HCT116 (cell line): ENCODE results near the gene GABRP. TPM values are rescaled to one million over a fixed set of nuclear protein-coding genes. Genes with fewer than 3 reads are reported as not detected.

Experiments used
- ATAC-seq: fragments of 200-7000 bp; cut with Tn5 transposase; 2 replicates; pipeline ENCODE4 v1.9.1; 2020; ENCODE audit warnings: mild to moderate bottlenecking, moderate library complexity
- BruUV-seq: library from RNA; stranded (reverse); fragments of 400-500 nt; replicated peaks from 2 replicates; lab custom pipeline; 2021; lab: Mats Ljungman, UMichigan
- CTCF ChIA-PET: fragments of 300-600 bp; sonication (Branson Sonifier 250); formaldehyde crosslinking; loops from one replicate; lab custom pipeline; 2021; ENCODE audit warnings: antibody characterized with exemption; lab: Charles Lee
- POLR2A ChIA-PET: fragments of 300-600, 350-600 bp; sonication (Branson Sonifier 250); formaldehyde crosslinking; loops from one replicate; lab custom pipeline; 2021; ENCODE audit warnings: antibody characterized with exemption; lab: Charles Lee
- RAD21 ChIA-PET, 2 experiments: fragments of 300-600 bp; sonication (Branson Sonifier 250); formaldehyde crosslinking; loops; one replicate each; lab custom pipeline; 2023; ENCODE audit warnings: low total read pairs in 2 of 2; ENCODE audit not compliant: uncharacterized antibody in 2 of 2, unreplicated experiment in 2 of 2, low non-redundant PET in 1 of 2; lab: Charles Lee
- DNase-seq: peaks from one replicate; pipeline ENCODE4 v3.0.0-alpha.2; 2010; ENCODE audit warnings: low read depth, low spot score
- H2AFZ ChIP-seq: fragments of 200-600 bp; shearing (Covaris generic), sonication (generic); 2 replicates; pipeline ENCODE4 v1.6.1; 2017; ENCODE audit warnings: low read depth, mixed run types, mixed read lengths, antibody characterized with exemption, low read length; ENCODE audit not compliant: poor library complexity, severe bottlenecking
- H3K27ac ChIP-seq: 2 replicates; pipeline ENCODE4 v1.5.1; 2012; ENCODE audit warnings: low read depth, low read length
- H3K27me3 ChIP-seq: fragments of 200-600 bp; sonication (generic); 2 replicates; pipeline ENCODE4 v1.6.1; 2016; ENCODE audit warnings: mixed run types, low read length, mixed read lengths; ENCODE audit not compliant: insufficient read depth
- H3K36me3 ChIP-seq, 2 experiments: fragments of 200-500 bp in 1 of 2; fragments of 200-600 bp in 1 of 2; sonication (Bioruptor generic) in 1 of 2; sonication (generic) in 1 of 2; 2 replicates each; pipeline versions ENCODE4 v1.5.1 to v1.6.1; 2014 to 2016; ENCODE audit warnings: low read length in 2 of 2, inconsistent platforms in 1 of 2, mixed read lengths in 1 of 2, mixed run types in 1 of 2; ENCODE audit not compliant: insufficient read depth in 2 of 2, control insufficient read depth in 1 of 2
- H3K4me1 ChIP-seq, 2 experiments: fragments of 200-600 bp in 1 of 2; sonication (generic) in 1 of 2; 2 replicates each; pipeline versions ENCODE4 v1.5.1 to v1.6.1; 2012 to 2017; ENCODE audit warnings: low read length in 2 of 2, inconsistent platforms in 1 of 2, mild to moderate bottlenecking in 1 of 2, mixed read lengths in 1 of 2, mixed run types in 1 of 2, moderate library complexity in 1 of 2; ENCODE audit not compliant: insufficient read depth in 2 of 2, control insufficient read depth in 1 of 2
- H3K4me2 ChIP-seq: fragments of 200-600 bp; sonication (generic); 2 replicates; pipeline ENCODE4 v1.6.1; 2017; ENCODE audit warnings: mixed run types, low read length, mixed read lengths
- H3K4me3 ChIP-seq, 2 experiments: fragments of 200-600 bp in 1 of 2; sonication (generic) in 1 of 2; replicated peaks in 1 of 2; 2 replicates each; pipeline ENCODE4 v1.5.1; 2011 to 2016; ENCODE audit warnings: low read length in 2 of 2, control low read depth in 1 of 2, low read depth in 1 of 2, mild to moderate bottlenecking in 1 of 2, mixed read lengths in 1 of 2, mixed run types in 1 of 2
- H3K79me2 ChIP-seq: fragments of 200-600 bp; sonication (generic); 2 replicates; pipeline ENCODE4 v1.6.1; 2017; ENCODE audit warnings: mild to moderate bottlenecking, mixed run types, low read length, moderate library complexity, mixed read lengths; ENCODE audit not compliant: insufficient read depth
- H3K9ac ChIP-seq: fragments of 200-600 bp; sonication (generic); 2 replicates; pipeline ENCODE4 v1.6.1; 2016; ENCODE audit warnings: low read length, mixed read lengths
- H3K9me2 ChIP-seq: fragments of 200-600 bp; sonication (generic), shearing (Covaris generic); 2 replicates; pipeline ENCODE4 v1.6.1; 2017; ENCODE audit warnings: mixed run types, mild to moderate bottlenecking, moderate library complexity; ENCODE audit not compliant: insufficient read depth
- H3K9me3 ChIP-seq, 2 experiments: fragments of 200-500 bp in 1 of 2; fragments of 200-600 bp in 1 of 2; sonication (Bioruptor generic) in 1 of 2; sonication (generic) in 1 of 2; 2 replicates each; pipeline ENCODE4 v1.6.1; 2014 to 2017; ENCODE audit warnings: low read length in 2 of 2, mixed read lengths in 2 of 2, inconsistent platforms in 1 of 2, low read depth in 1 of 2, mild to moderate bottlenecking in 1 of 2, mixed run types in 1 of 2, moderate library complexity in 1 of 2; ENCODE audit not compliant: control insufficient read depth in 1 of 2, insufficient read depth in 1 of 2
- H4K20me1 ChIP-seq: fragments of 200-600 bp; sonication (generic), shearing (Covaris generic); 2 replicates; pipeline ENCODE4 v1.6.1; 2017; ENCODE audit warnings: mixed run types, mild to moderate bottlenecking, moderate library complexity; ENCODE audit not compliant: insufficient read depth
- ATF3 ChIP-seq: IDR thresholded peaks from 2 replicates; pipeline ENCODE4 v1.6.1; 2012
- CBX3 ChIP-seq: IDR thresholded peaks from 2 replicates; pipeline ENCODE4 v1.6.1; 2012; ENCODE audit warnings: low read depth
- CEBPB ChIP-seq: IDR thresholded peaks from 2 replicates; pipeline ENCODE4 v1.6.1; 2012; ENCODE audit warnings: low read depth
- CTCF ChIP-seq, 3 experiments: fragments of 200-600 bp in 1 of 3; sonication (generic) in 1 of 3; IDR thresholded peaks in 2 of 3; conservative IDR thresholded peaks in 1 of 3; 2 replicates each; pipeline ENCODE4 v1.5.1; 2012 to 2017; ENCODE audit warnings: low read depth in 2 of 3, low read length in 2 of 3, antibody characterized with exemption in 1 of 3, borderline replicate concordance in 1 of 3, control low read depth in 1 of 3, mild to moderate bottlenecking in 1 of 3, mixed read lengths in 1 of 3, mixed run types in 1 of 3, moderate library complexity in 1 of 3; ENCODE audit not compliant: insufficient read depth in 1 of 3
- EGR1 ChIP-seq: IDR thresholded peaks from 2 replicates; pipeline ENCODE4 v1.6.1; 2012; ENCODE audit warnings: low read depth
- ELF1 ChIP-seq: IDR thresholded peaks from 2 replicates; pipeline ENCODE4 v1.6.1; 2012; ENCODE audit warnings: low read depth, borderline replicate concordance
- EZH2 ChIP-seq: fragments of 200-600 bp; sonication (generic); IDR thresholded peaks from 2 replicates; pipeline ENCODE4 v1.6.1; 2017; ENCODE audit warnings: antibody characterized with exemption, mixed run types
- EZH2phosphoT487 ChIP-seq: fragments of 200-600 bp; IDR thresholded peaks from 2 replicates; pipeline ENCODE4 v1.6.1; 2018; ENCODE audit warnings: antibody characterized with exemption, borderline replicate concordance
- FOSL1 ChIP-seq: IDR thresholded peaks from 2 replicates; pipeline ENCODE4 v1.6.1; 2012; ENCODE audit warnings: low read depth
- POLR2A ChIP-seq: IDR thresholded peaks from 2 replicates; pipeline ENCODE4 v1.7.0; 2011; ENCODE audit warnings: borderline replicate concordance; ENCODE audit not compliant: insufficient read depth, insufficient read length; ENCODE audit errors: extremely low read depth
- POLR2AphosphoS5 ChIP-seq: IDR thresholded peaks from 2 replicates; pipeline ENCODE4 v1.6.1; 2011; ENCODE audit warnings: mild to moderate bottlenecking, low read depth, low read length, moderate library complexity
- RAD21 ChIP-seq: IDR thresholded peaks from 2 replicates; pipeline ENCODE4 v1.6.1; 2012; ENCODE audit warnings: low read depth, mild to moderate bottlenecking
- REST ChIP-seq: IDR thresholded peaks from 2 replicates; pipeline ENCODE4 v1.6.1; 2012; ENCODE audit warnings: low read depth
- SIN3A ChIP-seq: IDR thresholded peaks from 2 replicates; pipeline ENCODE4 v1.6.1; 2012; ENCODE audit warnings: low read depth
- SRF ChIP-seq: IDR thresholded peaks from 2 replicates; pipeline ENCODE4 v1.6.1; 2012; ENCODE audit warnings: low read depth
- TCF7L2 ChIP-seq: IDR thresholded peaks from 2 replicates; pipeline ENCODE4 v1.7.0; 2011; ENCODE audit warnings: borderline replicate concordance, inconsistent platforms; ENCODE audit not compliant: insufficient read depth, insufficient read length; ENCODE audit errors: extremely low read depth
- YY1 ChIP-seq: IDR thresholded peaks from 2 replicates; pipeline ENCODE4 v1.6.1; 2011; ENCODE audit warnings: low read length, low read depth, moderate library complexity, mild to moderate bottlenecking; ENCODE audit not compliant: insufficient replicate concordance; ENCODE audit errors: extremely low read depth
- ZFX ChIP-seq: fragments of 450-650 bp; IDR thresholded peaks from 2 replicates; pipeline ENCODE4 v1.6.1; 2017
- ZNF274 ChIP-seq: fragments of 200-500 bp; sonication (Bioruptor generic); IDR thresholded peaks from 2 replicates; pipeline ENCODE4 v1.6.1; 2014; ENCODE audit warnings: mild to moderate bottlenecking, low read depth, low read length, inconsistent platforms
- intact Hi-C: fragments of 100-400 bp; cut with micrococcal nuclease; formaldehyde crosslinking; loops from 2 replicates; pipeline ENCODE4 v1.10.0; 2022
- total RNA-seq: library from RNA; stranded (reverse); gene quantifications from one replicate; pipeline ENCODE4 v1.2.1, GENCODE V29; 2021; ENCODE audit not compliant: unreplicated experiment

Gene GABRP
- total RNA-seq, 1 experiment from 2014 or later = not detected

- TF ChIP-seq CTCF (IDR thresholded peaks at IDR 0.05 in 2 of 3, conservative IDR thresholded peaks at IDR 0.05 in 1 of 3; ENCODE audit: borderline replicate concordance in 1 of 3, insufficient read depth in 1 of 3, low read depth in 2 of 3, low read length in 2 of 3) = no peak
Measured at GRCh38 chr5:170861667-170861916, 78.1 kb downstream of the GABRP start (continued).

GRCh38 chr5:170861917-170862766, 78.6 kb downstream of the GABRP start, which contains the start of gene RANBP17:
Gene RANBP17, plus strand, starts transcription at chr5:170862018.
- Histone ChIP-seq H3K36me3 (no peaks in the 10 kb centered on the region), H2AFZ (peak within 1 kb of the TSS; percentile 13), H3K79me2 (peaks cover 47% of the 10 kb centered on the region), H3K9ac (peak within 1 kb of the TSS; percentile 77), H3K27ac (peak within 1 kb of the TSS; percentile 77), H3K27me3 (no peaks in the 10 kb centered on the region), H3K9me2 (no peaks in the 10 kb centered on the region), H3K4me3 (peak within 1 kb of the TSS; percentile 68 to 78), H3K4me1 (peaks cover 3 to 14% of the 10 kb centered on the region in 2 experiments; a peak in 2 of 4 replicates), H4K20me1 (no peaks in the 10 kb centered on the region), H3K4me2 (peak within 1 kb of the TSS; percentile 95), H3K9me3 (peaks cover 3 to 13% of the 10 kb centered on the region in 2 experiments; a peak in 2 of 4 replicates)
- RAD21 ChIA-PET = no interaction called here
- intact Hi-C loops = no loop called here
- CTCF ChIA-PET = no interaction called here
- no TSS peak for BruUV-seq
- peak; percentile 53 for DNase-seq
- peak; percentile 94 for ATAC-seq
- POLR2A ChIA-PET = no interaction called here
- TF ChIP-seq POLR2A = no peak
- TF ChIP-seq ELF1 = no peak
- no peak for TF ChIP-seq RAD21
- TF ChIP-seq POLR2AphosphoS5 = peak; percentile 70
- TF ChIP-seq EZH2phosphoT487 = no peak
- TF ChIP-seq ZFX = peak; percentile 86
- TF ChIP-seq ATF3 = no peak
- TF ChIP-seq CBX3 = 0 out of 2 replicates have a peak, but pooled peaks have one; percentile 26
- no peak for TF ChIP-seq ZNF274
- peak; percentile 29; the same call in 1 of the 2 replicates for TF ChIP-seq FOSL1
- TF ChIP-seq YY1 = peak; percentile 89
- TF ChIP-seq EZH2 = no peak
- no peak for TF ChIP-seq SRF
- peak; percentile 30; the same call in 1 of the 2 replicates for TF ChIP-seq SIN3A
- no peak for TF ChIP-seq EGR1
- no peak for TF ChIP-seq TCF7L2
- no peak for TF ChIP-seq REST
- no peak for TF ChIP-seq CEBPB
